Trophoblast cell (in vitro differentiated cells and primary cell): ENCODE data around the gene FAM174B.
A peak's percentile ranks its signal among the peaks of the same experiment; 100 is the strongest.

ENCODE experiments used
- DNase-seq, 2 donors: peaks; one replicate each; pipeline ENCODE4 v3.0.0-alpha.2; 2016
- H2AFZ ChIP-seq: 2 replicates; pipeline ENCODE4 v1.6.1; 2013; ENCODE audit warnings: low read length, moderate library complexity, mild to moderate bottlenecking; ENCODE audit not compliant: insufficient read depth, poor library complexity
- H2AK5ac ChIP-seq: 2 replicates; pipeline ENCODE4 v1.6.1; 2013; ENCODE audit warnings: mild to moderate bottlenecking, low read length
- H2BK120ac ChIP-seq: 2 replicates; pipeline ENCODE4 v1.6.1; 2013; ENCODE audit warnings: low read length, mild to moderate bottlenecking, moderate library complexity; ENCODE audit not compliant: insufficient read depth, poor library complexity
- H2BK12ac ChIP-seq: 2 replicates; pipeline ENCODE4 v1.6.1; 2013; ENCODE audit warnings: mild to moderate bottlenecking, low read length, moderate library complexity
- H2BK5ac ChIP-seq: 2 replicates; pipeline ENCODE4 v1.6.1; 2013; ENCODE audit warnings: low read length, low read depth, moderate library complexity, mild to moderate bottlenecking; ENCODE audit not compliant: poor library complexity
- H3K14ac ChIP-seq: 2 replicates; pipeline ENCODE4 v1.6.1; 2013; ENCODE audit warnings: mild to moderate bottlenecking, low read length
- H3K18ac ChIP-seq: 2 replicates; pipeline ENCODE4 v1.6.1; 2013; ENCODE audit warnings: mild to moderate bottlenecking, low read length
- H3K23ac ChIP-seq: 2 replicates; pipeline ENCODE4 v1.6.1; 2013; ENCODE audit warnings: low read length
- H3K27ac ChIP-seq: 2 replicates; pipeline ENCODE4 v1.5.1; 2013; ENCODE audit warnings: low read depth, mild to moderate bottlenecking, inconsistent platforms, low read length, moderate library complexity
- H3K27me3 ChIP-seq: 2 replicates; pipeline ENCODE4 v1.6.1; 2013; ENCODE audit warnings: inconsistent platforms, mild to moderate bottlenecking, low read length, moderate library complexity; ENCODE audit not compliant: insufficient read depth
- H3K36me3 ChIP-seq, 2 experiments: 1 replicate in 1 of 2; 2 replicates in 1 of 2; pipeline ENCODE4 v1.6.1; 2013; ENCODE audit warnings: low read length in 2 of 2, mild to moderate bottlenecking in 2 of 2, moderate library complexity in 1 of 2; ENCODE audit not compliant: insufficient read depth in 2 of 2, control insufficient read depth in 1 of 2
- H3K4ac ChIP-seq: 2 replicates; pipeline ENCODE4 v1.6.1; 2013; ENCODE audit warnings: low read depth, mild to moderate bottlenecking, low read length, moderate library complexity
- H3K4me1 ChIP-seq, 2 experiments: 1 replicate in 1 of 2; 2 replicates in 1 of 2; pipeline ENCODE4 v1.6.1; 2013; ENCODE audit warnings: low read length in 2 of 2, mild to moderate bottlenecking in 2 of 2, moderate library complexity in 1 of 2; ENCODE audit not compliant: insufficient read depth in 2 of 2, control insufficient read depth in 1 of 2
- H3K4me2 ChIP-seq: 2 replicates; pipeline ENCODE4 v1.6.1; 2013; ENCODE audit warnings: inconsistent platforms, mild to moderate bottlenecking, low read length, moderate library complexity
- H3K4me3 ChIP-seq: 2 replicates; pipeline ENCODE4 v1.5.1; 2013; ENCODE audit warnings: mild to moderate bottlenecking, low read depth, low read length, inconsistent platforms
- H3K79me1 ChIP-seq: one replicate; pipeline ENCODE4 v1.6.1; 2013; ENCODE audit warnings: low read length
- H3K79me2 ChIP-seq: 2 replicates; pipeline ENCODE4 v1.6.1; 2013; ENCODE audit warnings: low read length, mild to moderate bottlenecking; ENCODE audit not compliant: control insufficient read depth, insufficient read depth, poor library complexity
- H3K9ac ChIP-seq: 2 replicates; pipeline ENCODE4 v1.6.1; 2013; ENCODE audit warnings: mild to moderate bottlenecking, low read length
- H3K9me3 ChIP-seq: 2 replicates; pipeline ENCODE4 v1.6.1; 2013; ENCODE audit warnings: low read depth, mild to moderate bottlenecking, control low read depth, inconsistent platforms, low read length; ENCODE audit not compliant: insufficient read depth
- H4K12ac ChIP-seq: 2 replicates; pipeline ENCODE4 v1.6.1; 2013; ENCODE audit warnings: low read depth, mild to moderate bottlenecking, low read length, moderate library complexity
- H4K8ac ChIP-seq: 2 replicates; pipeline ENCODE4 v1.6.1; 2013; ENCODE audit warnings: low read depth, mild to moderate bottlenecking, low read length, moderate library complexity
- H4K91ac ChIP-seq: one replicate; pipeline ENCODE4 v1.6.1; 2013; ENCODE audit warnings: low read depth, mild to moderate bottlenecking, low read length, moderate library complexity
- WGBS: extraction: QIAGEN DNeasy Blood & Tissue Kit; methylation state at CpG from one replicate; pipeline ENCODE4 v1.1.7; 2013; ENCODE audit warnings: missing lambda C conversion rate; ENCODE audit not compliant: insufficient read length, insufficient coverage; ENCODE audit errors: extremely low coverage; 5-methylcytosine and 5-hydroxymethylcytosine counted together

Gene FAM174B

DNA sequence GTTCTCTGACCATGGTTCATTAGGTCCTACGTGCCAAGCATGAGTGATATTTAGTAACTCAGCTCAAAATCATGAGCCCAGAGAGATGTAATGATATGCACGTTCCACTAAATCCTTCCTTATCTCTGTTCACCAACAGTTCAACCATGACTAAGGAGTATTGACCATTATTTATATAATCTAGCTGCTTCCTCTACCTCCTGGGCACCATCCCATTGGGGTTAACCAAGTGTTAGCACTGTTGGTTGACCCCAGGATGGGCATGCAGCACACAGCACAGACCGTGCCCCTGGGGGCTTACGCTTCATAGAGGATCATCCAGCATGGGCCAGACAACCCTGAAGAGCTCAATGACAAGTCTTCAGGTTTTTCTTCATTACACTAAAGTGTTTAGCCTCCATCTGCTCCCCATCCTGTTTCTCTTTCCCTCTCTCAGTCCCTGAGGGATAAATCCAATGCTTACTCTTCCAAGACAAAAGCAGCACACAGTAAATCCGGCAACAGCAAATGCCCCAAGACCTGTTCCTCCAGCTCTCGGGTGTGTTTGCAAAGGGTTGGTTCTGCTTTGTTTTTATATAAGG is 10.4 kb downstream of the FAM174B start:
- Histone ChIP-seq H3K23ac (no peak overlapping the region), H4K8ac (no peak overlapping the region), H3K36me3 (no peaks in the 10 kb centered on the region), H2BK120ac (no peak overlapping the region), H3K4me1 (peaks cover 7 to 13% of the 10 kb centered on the region in 2 experiments), H3K9me3 (no peaks in the 10 kb centered on the region), H3K4me3 (no peak overlapping the region), H2BK12ac (no peak overlapping the region), H2AK5ac (no peak overlapping the region), H3K27me3 (no peaks in the 10 kb centered on the region), H3K4ac (no peak overlapping the region), H3K27ac (no peak overlapping the region), H3K79me2 (no peaks in the 10 kb centered on the region), H3K9ac (no peak overlapping the region), H3K14ac (no peak overlapping the region), H2BK5ac (no peak overlapping the region), H4K91ac (no peak overlapping the region), H3K79me1 (no peaks in the 10 kb centered on the region), H4K12ac (no peak overlapping the region), H3K18ac (no peak overlapping the region), H3K4me2 (no peak overlapping the region), H2AFZ (no peak overlapping the region)
- DNase-seq = peak; percentile 65 to 89
- no CpG with 5 or more reads among the region's 6 CpGs for WGBS

DNA sequence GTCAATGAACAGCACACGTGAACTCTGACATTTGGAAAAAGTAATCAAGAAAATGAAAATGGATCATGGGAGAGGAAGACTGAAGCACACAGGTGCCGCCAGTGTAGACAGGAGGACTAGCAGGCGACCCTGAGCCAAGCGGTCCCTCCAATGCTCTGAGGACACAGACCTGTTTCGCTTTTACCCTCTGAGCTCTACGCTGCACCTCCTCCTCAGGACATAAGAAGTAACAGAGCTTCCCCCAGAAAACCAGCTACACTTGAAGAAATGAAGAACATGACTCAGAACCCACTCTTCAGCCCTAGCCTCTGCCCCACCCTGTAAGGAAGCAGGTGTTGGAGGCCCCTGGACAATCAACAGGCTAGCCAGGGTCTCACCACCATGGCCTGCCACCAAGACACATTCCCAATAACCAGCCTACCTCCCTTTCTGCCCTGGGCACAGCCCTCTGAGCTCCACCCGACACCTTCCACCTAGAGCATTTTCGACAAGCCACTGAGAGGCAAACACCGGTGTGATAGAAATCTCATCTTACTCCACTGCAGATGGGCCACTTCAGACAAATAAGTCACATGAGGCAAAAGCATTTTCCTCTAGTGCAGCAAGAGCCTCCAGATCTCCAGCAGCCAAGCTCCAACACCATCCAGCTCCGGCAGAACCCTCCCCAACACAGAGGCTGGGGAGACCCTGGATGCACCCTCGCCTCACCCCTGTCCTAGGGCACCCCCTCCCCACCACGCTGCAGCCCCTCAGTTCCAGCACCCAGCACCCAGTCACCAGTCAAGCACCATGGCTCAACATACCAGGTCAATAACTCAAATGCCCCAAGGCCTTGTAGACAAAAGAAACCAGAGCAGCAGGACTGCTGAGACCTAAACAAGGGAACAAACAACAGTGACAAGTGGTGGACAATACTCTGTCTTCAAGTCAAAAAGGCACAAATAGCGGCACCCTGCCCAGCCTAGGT is 11.4 kb downstream of the FAM174B start:
- no peak overlapping the region for H2BK5ac ChIP-seq
- no peak overlapping the region for H3K4ac ChIP-seq
- no peak overlapping the region for H2BK120ac ChIP-seq
- H3K36me3 ChIP-seq = no peaks in the 10 kb centered on the region
- no peak overlapping the region for H3K18ac ChIP-seq
- H3K27ac ChIP-seq = no peak overlapping the region
- H3K79me1 ChIP-seq = no peaks in the 10 kb centered on the region
- no peak overlapping the region for H2BK12ac ChIP-seq
- no peak overlapping the region for H3K4me2 ChIP-seq
- no peaks in the 10 kb centered on the region for H3K27me3 ChIP-seq
- no peak overlapping the region for H3K9ac ChIP-seq
- no peak overlapping the region for H3K14ac ChIP-seq
- no peak overlapping the region for H3K4me3 ChIP-seq
- H2AFZ ChIP-seq = no peak overlapping the region
- no peak overlapping the region for H4K8ac ChIP-seq
- no peak overlapping the region for H3K23ac ChIP-seq
- no peak overlapping the region for H2AK5ac ChIP-seq
- H3K79me2 ChIP-seq = no peaks in the 10 kb centered on the region
- no peaks in the 10 kb centered on the region for H3K9me3 ChIP-seq
- no peak overlapping the region for H4K12ac ChIP-seq
- no peak overlapping the region for H4K91ac ChIP-seq
- DNase-seq = peak; percentile 77 to 90
- no CpG with 5 or more reads among the region's 13 CpGs for WGBS
- peaks cover 7 to 13% of the 10 kb centered on the region in 2 experiments for H3K4me1 ChIP-seq

DNA sequence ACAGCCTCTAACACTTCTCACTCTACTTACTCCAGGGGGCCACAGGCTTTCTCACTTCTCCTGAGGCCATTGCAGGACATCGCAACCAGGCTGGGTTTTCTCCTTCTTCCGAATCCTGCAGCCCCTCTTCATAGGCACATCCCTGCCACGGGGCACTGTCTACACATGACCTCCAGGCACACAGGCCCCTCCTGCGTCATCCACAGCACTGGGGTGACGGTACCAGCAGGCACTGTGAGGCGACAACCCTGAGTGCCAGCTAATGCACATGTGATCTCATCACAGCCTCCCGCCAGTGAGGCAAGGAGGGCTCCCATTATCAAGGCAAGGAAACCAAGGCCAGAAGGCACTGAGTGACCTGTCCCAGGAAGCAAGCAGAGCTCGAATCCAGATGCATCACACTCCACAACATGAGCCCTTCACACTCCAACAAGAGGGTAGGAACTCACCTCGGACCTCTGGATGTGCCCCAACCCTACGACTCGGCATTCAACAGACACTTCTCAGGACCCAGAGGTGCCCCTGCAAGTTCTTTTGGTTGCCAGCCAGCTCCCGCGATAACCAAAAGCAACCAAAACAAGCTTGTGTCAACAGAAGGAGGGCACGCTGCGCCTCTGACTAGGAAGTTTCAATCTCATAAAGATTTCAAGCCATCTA is 16.7 kb downstream of the FAM174B start:
- Histone ChIP-seq H4K8ac (no peak overlapping the region), H2BK12ac (no peak overlapping the region), H2BK120ac (no peak overlapping the region), H3K23ac (peak overlapping the region; percentile 44), H3K18ac (no peak overlapping the region), H2AK5ac (no peak overlapping the region), H3K4me3 (no peak overlapping the region), H3K4ac (no peak overlapping the region), H4K91ac (no peak overlapping the region), H2BK5ac (no peak overlapping the region), H3K27ac (no peak overlapping the region), H3K79me1 (no peaks in the 10 kb centered on the region), H2AFZ (no peak overlapping the region), H3K14ac (no peak overlapping the region), H4K12ac (no peak overlapping the region), H3K4me2 (no peak overlapping the region), H3K79me2 (no peaks in the 10 kb centered on the region), H3K36me3 (no peaks in the 10 kb centered on the region), H3K9ac (no peak overlapping the region), H3K9me3 (no peaks in the 10 kb centered on the region), H3K4me1 (peaks cover 3% of the 10 kb centered on the region in 2 experiments), H3K27me3 (no peaks in the 10 kb centered on the region)
- no CpG with 5 or more reads among the region's 15 CpGs for WGBS
- DNase-seq = peak; percentile 67 to 74

DNA sequence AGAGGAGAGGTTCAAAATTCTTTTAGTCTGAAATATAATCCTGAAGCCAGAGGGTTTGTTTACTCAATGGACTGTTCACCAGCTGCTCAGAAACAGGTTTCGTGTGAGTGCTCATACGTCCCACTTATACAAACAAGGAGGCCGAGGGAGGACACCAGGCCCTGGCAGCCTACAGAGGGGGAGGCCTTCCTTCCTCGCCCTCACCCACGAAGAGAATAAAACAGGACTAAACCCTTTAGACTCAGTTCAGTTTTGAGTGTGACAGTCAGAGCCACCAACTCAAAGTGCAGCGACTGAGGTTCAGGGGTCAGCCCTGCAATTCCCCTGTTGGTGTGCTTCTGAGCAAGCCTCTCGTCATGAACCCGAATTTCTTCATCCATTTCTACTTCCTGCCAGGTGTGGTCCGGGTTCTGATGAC is 17.3 kb downstream of the FAM174B start:
- Histone ChIP-seq H4K91ac (no peak overlapping the region), H2BK120ac (no peak overlapping the region), H3K18ac (no peak overlapping the region), H3K36me3 (no peaks in the 10 kb centered on the region), H2AFZ (no peak overlapping the region), H2AK5ac (no peak overlapping the region), H3K9ac (no peak overlapping the region), H4K8ac (no peak overlapping the region), H2BK5ac (no peak overlapping the region), H3K4me2 (no peak overlapping the region), H3K4ac (no peak overlapping the region), H3K27me3 (no peaks in the 10 kb centered on the region), H3K4me1 (peaks cover 3% of the 10 kb centered on the region in 2 experiments), H3K14ac (no peak overlapping the region), H3K23ac (no peak overlapping the region), H3K79me1 (no peaks in the 10 kb centered on the region), H3K4me3 (no peak overlapping the region), H3K79me2 (no peaks in the 10 kb centered on the region), H4K12ac (no peak overlapping the region), H2BK12ac (no peak overlapping the region), H3K27ac (no peak overlapping the region), H3K9me3 (no peaks in the 10 kb centered on the region)
- no CpG with 5 or more reads among the region's 9 CpGs for WGBS
- peak in 1 of 2 donors; percentile 33 for DNase-seq
